IMR-90 (cell line): ENCODE data around the gene ERMN. TPM values are rescaled to one million over a fixed set of nuclear protein-coding genes. Genes with fewer than 3 reads are reported as not detected.
"Not testable (repeated sequence)": the region's sequence is repeated elsewhere in the genome, so short reads cannot be mapped to it uniquely, and the experiment has no call there.

Experiments
- ATAC-seq: fragments of 200-7000 bp; cut with Tn5 transposase; 2 replicates; pipeline ENCODE4 v1.9.1; 2020; ENCODE audit warnings: low read depth, mild to moderate bottlenecking, moderate library complexity
- BruUV-seq: library from RNA; stranded (reverse); fragments of 400-500 nt; replicated peaks from 2 replicates; lab custom pipeline; 2021; lab: Mats Ljungman, UMichigan
- CTCF ChIA-PET: fragments of 300-600 bp; formaldehyde crosslinking; extraction: SDS; loops from one replicate; lab custom pipeline; 2021; ENCODE audit warnings: antibody characterized with exemption; lab: Yijun Ruan, JAX
- POLR2A ChIA-PET: fragments of 300-600 bp; sonication (Branson Sonifier 250); formaldehyde crosslinking; loops from one replicate; lab custom pipeline; 2022; ENCODE audit warnings: antibody characterized with exemption; ENCODE audit not compliant: unreplicated experiment; lab: Charles Lee
- DNase-seq: peaks from one replicate; pipeline ENCODE4 v3.0.0; 2013
- H2AFZ ChIP-seq: replicated peaks from 2 replicates; pipeline ENCODE3; 2013; ENCODE audit warnings: low read length, mild to moderate bottlenecking; ENCODE audit not compliant: poor library complexity
- H2AK5ac ChIP-seq: 2 replicates; pipeline ENCODE4 v1.6.1; 2013; ENCODE audit warnings: low read depth, low read length, inconsistent platforms
- H2AK9ac ChIP-seq: replicated peaks from 2 replicates; pipeline ENCODE3; 2013; ENCODE audit warnings: mild to moderate bottlenecking, low read depth, low read length, moderate library complexity; ENCODE audit not compliant: poor library complexity
- H2BK120ac ChIP-seq: 2 replicates; pipeline ENCODE4 v1.6.1; 2013; ENCODE audit warnings: low read depth, low read length, inconsistent platforms
- H2BK15ac ChIP-seq: 3 replicates; pipeline ENCODE4 v1.6.1; 2013; ENCODE audit warnings: low read depth, low read length, inconsistent platforms
- H2BK20ac ChIP-seq: 2 replicates; pipeline ENCODE4 v1.6.1; 2013; ENCODE audit warnings: low read depth, mild to moderate bottlenecking, inconsistent platforms, low read length, moderate library complexity
- H2BK5ac ChIP-seq: 2 replicates; pipeline ENCODE4 v1.6.1; 2013; ENCODE audit warnings: mild to moderate bottlenecking, low read depth, low read length, inconsistent platforms; ENCODE audit not compliant: poor library complexity, severe bottlenecking
- H3K14ac ChIP-seq: replicated peaks from 2 replicates; pipeline ENCODE4 v1.6.1; 2013; ENCODE audit warnings: low read depth, low read length, inconsistent platforms
- H3K18ac ChIP-seq: 2 replicates; pipeline ENCODE4 v1.6.1; 2013; ENCODE audit warnings: low read depth, low read length, control low read depth
- H3K23ac ChIP-seq: 2 replicates; pipeline ENCODE4 v1.6.1; 2013; ENCODE audit warnings: low read depth, low read length, inconsistent platforms
- H3K27ac ChIP-seq: 2 replicates; pipeline ENCODE4 v1.5.1; 2013; ENCODE audit warnings: mild to moderate bottlenecking, control low read depth, low read length; ENCODE audit not compliant: insufficient read depth
- H3K27me3 ChIP-seq: 2 replicates; pipeline ENCODE4 v1.6.1; 2013; ENCODE audit warnings: low read length; ENCODE audit not compliant: control insufficient read depth, insufficient read depth
- H3K36me3 ChIP-seq: 2 replicates; pipeline ENCODE4 v1.6.1; 2013; ENCODE audit warnings: low read length, mixed read lengths; ENCODE audit not compliant: control insufficient read depth, insufficient read depth
- H3K4ac ChIP-seq: 2 replicates; pipeline ENCODE4 v1.6.1; 2013; ENCODE audit warnings: low read depth, low read length, inconsistent platforms
- H3K4me1 ChIP-seq: 2 replicates; pipeline ENCODE4 v1.6.1; 2013; ENCODE audit warnings: low read length, mixed read lengths; ENCODE audit not compliant: control insufficient read depth, insufficient read depth
- H3K4me2 ChIP-seq: 2 replicates; pipeline ENCODE4 v1.6.1; 2013; ENCODE audit warnings: low read depth, mild to moderate bottlenecking, control low read depth, low read length, moderate library complexity
- H3K4me3 ChIP-seq: 2 replicates; pipeline ENCODE4 v1.5.1; 2013; ENCODE audit warnings: low read depth, mild to moderate bottlenecking, control low read depth, low read length, moderate library complexity; ENCODE audit not compliant: insufficient read depth
- H3K56ac ChIP-seq: 2 replicates; pipeline ENCODE4 v1.6.1; 2013; ENCODE audit warnings: low read length, inconsistent platforms; ENCODE audit not compliant: insufficient read depth; ENCODE audit errors: extremely low read depth
- H3K79me1 ChIP-seq, 2 experiments: 2 replicates each; pipeline ENCODE4 v1.6.1; 2013; ENCODE audit warnings: low read length in 2 of 2, inconsistent platforms in 1 of 2, low read depth in 1 of 2
- H3K9ac ChIP-seq: 2 replicates; pipeline ENCODE4 v1.6.1; 2013; ENCODE audit warnings: low read depth, low read length, control low read depth
- H3K9me1 ChIP-seq: 2 replicates; pipeline ENCODE4 v1.6.1; 2013; ENCODE audit warnings: low read length, inconsistent platforms; ENCODE audit not compliant: insufficient read depth
- H3K9me3 ChIP-seq: 2 replicates; pipeline ENCODE4 v1.6.1; 2013; ENCODE audit warnings: low read length; ENCODE audit not compliant: control insufficient read depth, insufficient read depth
- H4K20me1 ChIP-seq: 2 replicates; pipeline ENCODE4 v1.6.1; 2013; ENCODE audit warnings: low read length, inconsistent platforms; ENCODE audit not compliant: insufficient read depth
- H4K5ac ChIP-seq: 2 replicates; pipeline ENCODE4 v1.6.1; 2013; ENCODE audit warnings: mild to moderate bottlenecking, low read depth, low read length, control low read depth
- H4K8ac ChIP-seq, 2 experiments: 2 replicates each; pipeline ENCODE4 v1.6.1; 2013; ENCODE audit warnings: low read depth in 2 of 2, low read length in 2 of 2, control low read depth in 1 of 2, inconsistent platforms in 1 of 2
- H4K91ac ChIP-seq: 2 replicates; pipeline ENCODE4 v1.6.1; 2013; ENCODE audit warnings: low read depth, low read length, inconsistent platforms; ENCODE audit not compliant: insufficient read depth
- WGBS, 2 experiments: methylation state at CpG; one replicate each; pipeline versions ENCODE4 v1.1.5 to v1.1.7; 2013; ENCODE audit warnings: missing lambda C conversion rate in 2 of 2; ENCODE audit not compliant: insufficient read length in 1 of 2; ENCODE audit errors: extremely low coverage in 2 of 2; 5-methylcytosine and 5-hydroxymethylcytosine counted together
- dilution Hi-C: fragments of 300-500 bp; cut with HindIII; formaldehyde crosslinking; loops from one replicate; pipeline ENCODE4 v1.14.3; 2018; ENCODE audit warnings: low sequenced_read_pairs; ENCODE audit not compliant: unreplicated experiment
- in situ Hi-C: fragments of 300-500 bp; cut with MboI; formaldehyde crosslinking; loops from 3 replicates; pipeline ENCODE4 v1.14.3; 2019; ENCODE audit warnings: low sequenced_read_pairs, inconsistent platforms, mixed read lengths
- intact Hi-C: fragments of 100-400 bp; cut with micrococcal nuclease; formaldehyde crosslinking; loops from 2 replicates; pipeline ENCODE4 v1.10.0; 2022
- polyA plus RNA-seq, 3 experiments: library from polyadenylated mRNA; depleted of rRNA; stranded (reverse); fragments of >200 nt; gene quantifications; 2 replicates each; pipeline ENCODE4 v1.2.3, GENCODE V29; 2012; ENCODE audit warnings: low replicate concordance in 1 of 3
- total RNA-seq: library from RNA; depleted of rRNA; stranded (reverse); fragments of >200 nt; gene quantifications from 2 replicates; pipeline ENCODE4 v1.2.3, GENCODE V29; 2012

Gene ERMN
- total and polyA plus RNA-seq, 2 of the 4 experiments (the other 2 are of a cell fraction) = not detected

GRCh38 chr2:157279311-157279710, 46.3 kb downstream of the ERMN start:
- ATAC-seq, H2AFZ ChIP-seq, H3K4me2 ChIP-seq, H2BK15ac ChIP-seq, H3K23ac ChIP-seq, intact Hi-C loops, H4K8ac ChIP-seq, H3K18ac ChIP-seq, H3K4me1 ChIP-seq, DNase-seq, H2BK20ac ChIP-seq, POLR2A ChIA-PET, H3K9ac ChIP-seq, H3K9me1 ChIP-seq, H3K14ac ChIP-seq, H4K5ac ChIP-seq, dilution Hi-C loops, H2BK120ac ChIP-seq, in situ Hi-C loops, H3K36me3 ChIP-seq, H3K4me3 ChIP-seq, H3K4ac ChIP-seq, H3K9me3 ChIP-seq, H3K56ac ChIP-seq, H2AK9ac ChIP-seq, H4K91ac ChIP-seq, CTCF ChIA-PET, H2AK5ac ChIP-seq, H2BK5ac ChIP-seq, H4K20me1 ChIP-seq, H3K27me3 ChIP-seq, BruUV-seq, H3K27ac ChIP-seq: not testable (repeated sequence)
- 100% methylated on average over 1 of the region's 7 CpGs; no CpG with 5 or more reads in 1 of the 2 experiments for WGBS, 2 experiments
- peaks cover 14 to 22% of the 10 kb centered on the region in 2 experiments for H3K79me1 ChIP-seq
